Left colon (tissue), 2 donors: ENCODE measurements around the gene OPN4. TPM values are rescaled to one million over a fixed set of nuclear protein-coding genes. Genes with fewer than 3 reads are reported as not detected.

Experiments used
- ATAC-seq: fragments of 200-7000 bp; cut with Tn5 transposase; one replicate; pipeline ENCODE4 v1.9.1; 2020; ENCODE audit warnings: mild to moderate bottlenecking, moderate library complexity
- DNase-seq, 2 donors: peaks; one replicate each; pipeline ENCODE4 v3.0.0-alpha.2; 2020
- intact Hi-C, 2 donors: fragments of 100-400 bp; cut with DNase I in 1 of 2; cut with micrococcal nuclease in 1 of 2; formaldehyde crosslinking; loops; one replicate each; pipeline versions ENCODE4 v1.11.2 to v1.14.0; 2022; cut with DNase I, micrococcal nuclease
- total RNA-seq, 2 donors: library from RNA; stranded (reverse); fragmentation: NEBNext Ultra II Directional; extraction: Animal tissue kit (Norgen Biotek cat#: 25700); gene quantifications; one replicate each; pipeline ENCODE4 v1.2.1, GENCODE V29; 2021
- donor health status: DM: no; HTN: no; CAD: no.
- donor health status: DM: yes; HTN: yes; CAD: no.

OPN4 gene
- total RNA-seq, 2 donors from 2014 or later = 0.15 to 0.20 TPM

GRCh38 chr10:86690231-86690630 is 35.9 kb downstream of the OPN4 start:
- no peak for ATAC-seq
- intact Hi-C loops = no loop called here
- DNase-seq = no peak

DNA sequence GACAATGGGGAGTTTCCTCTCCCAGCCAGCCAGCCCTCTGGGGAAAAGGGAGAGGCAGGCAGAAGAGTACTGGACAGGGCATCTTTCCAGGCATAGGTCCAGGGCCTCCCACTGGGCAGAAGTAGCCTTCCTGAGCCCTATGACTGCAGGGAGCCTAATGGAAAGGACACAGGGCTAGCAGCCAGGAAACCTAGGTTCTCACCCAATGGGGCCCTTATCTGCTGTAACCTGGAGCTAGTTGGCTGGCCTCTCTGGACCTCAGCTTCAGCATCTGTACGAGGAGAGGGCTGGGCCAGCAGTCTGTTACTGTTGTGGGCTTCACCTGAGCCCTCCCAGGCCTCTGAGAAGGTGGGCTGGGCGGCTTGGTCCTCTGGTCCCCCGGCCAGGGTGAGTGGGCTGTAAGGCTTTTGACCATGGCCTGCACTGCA is 36.3 kb downstream of the OPN4 start:
- DNase-seq = no peak
- intact Hi-C loops = no loop called here
- no peak for ATAC-seq

DNA sequence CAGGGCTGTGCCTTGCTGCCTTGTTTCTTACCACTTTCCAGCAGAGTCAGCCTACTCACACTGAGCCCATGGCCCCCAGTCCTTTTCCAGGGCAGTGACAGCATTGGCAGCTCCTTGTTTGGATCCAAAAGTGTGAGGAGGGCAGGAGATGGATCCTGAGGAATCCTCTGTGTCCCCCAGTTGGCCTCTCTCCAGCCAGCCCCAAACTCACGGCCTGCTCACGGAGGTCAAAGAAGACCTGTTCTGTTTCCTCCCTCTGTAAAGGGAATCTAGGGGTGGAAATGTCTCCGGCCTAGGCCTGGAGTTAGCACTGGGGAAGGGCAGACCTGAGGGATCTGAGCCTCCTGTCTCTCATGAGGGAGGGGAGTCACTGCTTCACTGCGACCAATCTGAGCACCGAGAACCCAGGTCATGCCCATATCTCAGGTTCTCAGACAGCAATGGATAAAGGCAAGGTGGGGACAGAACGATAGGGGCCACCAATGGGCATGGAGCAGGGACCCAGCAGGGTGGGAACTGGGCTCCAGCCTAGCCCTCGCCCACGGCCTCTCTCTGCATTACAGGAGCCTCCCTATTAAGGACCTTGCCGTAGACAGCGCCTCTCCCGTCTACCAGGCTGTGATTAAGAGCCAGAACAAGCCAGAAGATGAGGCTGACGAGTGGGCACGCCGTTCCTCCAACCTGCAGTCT is 37.1 kb downstream of the OPN4 start:
- intact Hi-C loops = no loop called here
- DNase-seq = no peak
- ATAC-seq = no peak

GRCh38 chr10:86692023-86692514 is 37.7 kb downstream of the OPN4 start:
- no peak for DNase-seq
- no peak for ATAC-seq
- intact Hi-C loops = no loop called here

GRCh38 chr10:86692664-86693063 is 38.3 kb downstream of the OPN4 start:
- DNase-seq (no peak), ATAC-seq (no peak)
- intact Hi-C loops = no loop called here

GRCh38 chr10:86693275-86693674 is 38.9 kb downstream of the OPN4 start:
- ATAC-seq (no peak), DNase-seq (no peak)
- intact Hi-C loops = no loop called here

DNA sequence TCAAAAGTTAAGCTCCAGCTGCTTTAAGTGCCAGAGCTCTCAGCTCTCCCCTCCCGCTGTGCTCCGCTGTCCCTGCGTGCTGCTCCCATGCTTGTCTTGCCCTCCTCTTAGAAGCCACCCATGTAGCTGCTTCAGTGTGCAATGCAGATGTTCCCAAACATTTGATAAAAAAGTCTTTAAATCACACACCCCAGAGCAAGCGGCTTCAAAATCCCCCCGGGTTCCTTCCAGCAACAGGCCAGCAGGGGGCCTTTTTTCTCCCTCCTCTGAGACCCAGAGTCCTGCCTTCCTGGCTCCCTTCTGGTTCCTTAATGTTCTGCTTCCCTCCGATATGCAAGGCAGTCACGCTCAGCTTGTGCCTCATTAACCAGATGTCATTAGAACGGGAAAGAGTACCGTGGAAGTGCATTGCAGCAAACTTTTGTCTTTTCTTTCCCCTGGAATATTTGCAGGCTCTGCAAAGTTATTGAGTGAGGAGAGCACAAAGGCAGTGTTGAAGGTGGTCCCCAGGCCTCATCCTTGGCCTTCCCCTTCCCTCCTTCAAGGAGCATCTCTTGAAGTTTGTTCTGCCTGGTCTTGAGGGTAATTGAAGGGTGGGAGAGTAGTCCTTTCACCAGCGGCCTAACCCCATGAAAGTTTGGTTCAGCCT is 39.5 kb downstream of the OPN4 start:
- intact Hi-C loops = no loop called here
- DNase-seq (peak in 1 of 2 donors; percentile 53), ATAC-seq (peak; percentile 67)

GRCh38 chr10:86698207-86698940 is 44.0 kb downstream of the OPN4 start:
- intact Hi-C loops = no loop called here
- no peak for DNase-seq
- peak; percentile 44 for ATAC-seq

DNA sequence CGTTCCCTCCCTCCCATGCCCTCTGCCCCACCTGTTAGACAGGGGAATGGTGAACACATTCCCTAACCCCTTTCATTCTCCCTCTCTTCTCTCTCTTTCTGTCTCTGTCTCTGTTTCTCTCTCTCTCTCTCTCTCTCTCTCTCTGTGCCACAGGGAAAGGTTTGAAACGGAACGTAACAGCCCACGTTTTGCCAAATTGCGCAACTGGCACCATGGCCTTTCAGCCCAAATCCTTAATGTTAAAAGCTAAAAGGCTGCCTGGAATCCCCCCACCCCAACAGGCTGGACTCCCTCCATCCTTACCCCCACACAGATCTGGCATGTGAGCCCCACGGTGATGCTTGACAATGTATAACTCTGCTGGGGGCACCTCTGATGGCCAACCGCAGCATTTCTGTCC is 44.8 kb downstream of the OPN4 start:
- ATAC-seq (no peak), DNase-seq (no peak)
- intact Hi-C loops = no loop called here

GRCh38 chr10:86699541-86699940 is 45.2 kb downstream of the OPN4 start:
- DNase-seq (no peak), ATAC-seq (no peak)
- intact Hi-C loops = no loop called here

GRCh38 chr10:86699991-86700840 is 45.9 kb downstream of the OPN4 start:
- intact Hi-C loops = no loop called here
- ATAC-seq (no peak), DNase-seq (no peak)

GRCh38 chr10:86700851-86701617 is 46.7 kb downstream of the OPN4 start:
- no peak for DNase-seq
- intact Hi-C loops = no loop called here
- no peak for ATAC-seq

DNA sequence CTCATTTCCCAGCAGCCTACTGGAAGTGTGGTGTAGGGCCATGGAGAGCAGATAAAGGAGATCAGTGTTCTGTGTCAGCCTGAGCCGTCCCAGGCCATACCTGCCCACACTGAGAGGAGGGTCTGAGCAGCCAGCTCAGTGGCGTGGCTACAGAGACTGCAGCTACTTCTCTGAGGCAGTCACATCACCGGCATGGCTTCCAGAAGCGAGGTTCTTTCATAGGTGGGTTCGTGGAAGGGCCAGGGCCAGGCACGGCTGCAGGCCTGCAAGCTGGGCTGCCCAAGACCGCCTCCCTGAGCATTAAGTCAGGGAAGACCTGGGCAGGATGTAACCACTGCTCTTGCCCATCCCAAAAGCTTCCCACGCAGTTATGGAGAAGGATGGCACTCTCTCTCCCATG is 48.8 kb downstream of the OPN4 start:
- no peak for DNase-seq
- no peak for ATAC-seq
- intact Hi-C loops = no loop called here

- intact Hi-C loops = loop anchor here in 1 of 2 donors (5.0 kb wide), 1 partner anchor 192 kb away; no protein-coding TSS in a partner anchor
- ATAC-seq (no peak), DNase-seq (no peak)
Observed at GRCh38 chr10:86705139-86705538, 50.8 kb downstream of the OPN4 start.

GRCh38 chr10:86705905-86706304 is 51.6 kb downstream of the OPN4 start:
- intact Hi-C loops = loop anchor here in 1 of 2 donors (5.0 kb wide), 1 partner anchor 191 kb away; no protein-coding TSS in a partner anchor

DNA sequence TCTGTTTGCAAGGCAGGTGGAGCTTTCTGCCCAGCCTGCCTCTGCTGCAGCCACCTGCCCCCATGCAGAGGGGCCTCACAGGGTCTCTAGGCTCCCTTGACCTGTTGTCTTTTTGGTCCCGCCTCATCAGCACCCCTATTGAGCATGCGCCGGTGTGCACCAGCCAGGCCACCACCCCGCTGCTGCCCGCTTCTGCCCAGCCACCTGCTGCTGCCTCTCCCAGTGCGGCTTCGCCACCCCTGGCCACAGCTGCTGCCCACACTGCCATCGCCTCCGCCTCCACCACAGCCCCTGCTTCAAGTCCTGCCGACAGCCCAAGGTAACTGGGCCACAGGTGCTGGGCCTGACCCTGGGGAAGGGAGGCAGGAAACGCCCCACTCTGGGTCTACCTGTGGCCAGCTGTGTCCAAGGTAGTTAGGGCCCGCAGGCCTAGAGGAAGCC is 52.1 kb downstream of the OPN4 start:
- intact Hi-C loops = loop anchor here in 1 of 2 donors (5.0 kb wide), 1 partner anchor 191 kb away; no protein-coding TSS in a partner anchor
- ATAC-seq (no peak), DNase-seq (no peak)

More at GRCh38 chr10:86705905-86706304, 51.6 kb downstream of the OPN4 start:
- ATAC-seq (no peak), DNase-seq (no peak)

GRCh38 chr10:86706977-86707376 is 52.6 kb downstream of the OPN4 start:
- ATAC-seq (no peak), DNase-seq (no peak)
- intact Hi-C loops = loop anchor here in 1 of 2 donors (5.0 kb wide), 1 partner anchor 190 kb away; no protein-coding TSS in a partner anchor

DNA sequence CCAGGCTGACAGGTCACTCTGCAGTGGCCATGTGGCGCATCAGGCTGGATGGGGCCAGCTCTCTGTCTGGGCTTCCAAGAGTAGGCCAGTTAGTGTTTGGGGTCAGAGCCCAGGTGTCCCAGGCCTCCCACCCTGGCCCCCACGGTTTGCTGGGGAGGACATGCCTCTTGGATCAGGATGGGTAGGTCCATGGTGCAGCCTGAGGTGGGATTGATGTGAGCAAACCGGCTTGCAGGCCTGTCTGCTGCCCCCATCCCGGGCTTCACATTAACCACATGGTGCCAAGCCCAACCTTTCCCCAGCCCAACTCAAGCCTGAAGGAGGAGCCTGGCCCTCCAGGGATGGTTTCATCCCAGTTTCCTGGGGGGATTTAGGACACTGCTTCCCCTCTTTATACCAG is 53.2 kb downstream of the OPN4 start:
- DNase-seq (no peak), ATAC-seq (no peak)
- intact Hi-C loops = loop anchor here in 1 of 2 donors (5.0 kb wide), 1 partner anchor 190 kb away; no protein-coding TSS in a partner anchor
